Heart right ventricle (tissue), 16 donors: Measurements from ENCODE around the gene KLF5. TPM values are rescaled to one million over a fixed set of nuclear protein-coding genes. Genes with fewer than 3 reads are reported as not detected.

Experiments used
- ATAC-seq, 8 donors: fragments of 200-7000 bp; cut with Tn5 transposase; one replicate each; pipeline ENCODE4 v1.9.1; 2020; ENCODE audit warnings: mild to moderate bottlenecking in 8 of 8, moderate library complexity in 8 of 8, moderate number of reproducible peaks in 1 of 8
- DNase-seq, 2 donors: peaks; one replicate each; pipeline ENCODE4 v3.0.0-alpha.2; 2020
- H3K27ac ChIP-seq, 10 donors: fragments of 200-600 bp; sonication (generic) in 2 of 10; one replicate each; pipeline versions ENCODE4 v1.5.0 to v1.8.0; 2020 to 2022; ENCODE audit warnings: mild to moderate bottlenecking in 3 of 10
- H3K27me3 ChIP-seq, 7 donors: fragments of 200-600 bp; one replicate each; pipeline ENCODE4 v1.8.0; 2021 to 2022; ENCODE audit warnings: mild to moderate bottlenecking in 2 of 7
- H3K36me3 ChIP-seq, 9 donors: fragments of 200-600 bp; sonication (generic) in 1 of 9; one replicate each; pipeline versions ENCODE4 v1.5.0 to v1.8.0; 2020 to 2022; ENCODE audit warnings: mild to moderate bottlenecking in 2 of 9
- H3K4me1 ChIP-seq, 9 donors: fragments of 200-600 bp; sonication (generic) in 1 of 9; one replicate each; pipeline versions ENCODE4 v1.5.0 to v1.8.0; 2020 to 2022; ENCODE audit warnings: mild to moderate bottlenecking in 4 of 9
- H3K4me3 ChIP-seq, 10 donors: fragments of 200-600 bp; sonication (generic) in 2 of 10; one replicate each; pipeline versions ENCODE4 v1.5.0 to v1.8.0; 2020 to 2022; ENCODE audit warnings: mild to moderate bottlenecking in 7 of 10, moderate library complexity in 2 of 10
- H3K9me3 ChIP-seq, 11 donors: fragments of 200-600 bp in 10 of 11; sonication (generic) in 2 of 11; one replicate each; pipeline versions ENCODE4 v1.5.0 to v1.8.0; 2013 to 2022; ENCODE audit warnings: mild to moderate bottlenecking in 2 of 11, control low read depth in 1 of 11, moderate library complexity in 1 of 11
- WGBS, 2 donors: extraction: QIAGEN DNeasy Blood & Tissue Kit; methylation state at CpG; one replicate each; pipeline ENCODE4 v1.1.7; 2013; ENCODE audit warnings: inconsistent platforms in 1 of 2; 5-methylcytosine and 5-hydroxymethylcytosine counted together
- intact Hi-C, 10 donors: fragments of 100-400 bp; cut with DNase I; formaldehyde crosslinking; loops; one replicate each; pipeline versions ENCODE4 v1.11.1 to v1.14.2; 2022
- polyA plus RNA-seq, 2 donors: library from polyadenylated mRNA; stranded (reverse); fragments of 200-250 nt; gene quantifications; one replicate each; pipeline ENCODE4 v1.2.3, GENCODE V29; 2013
- total RNA-seq, 10 donors: library from RNA; stranded (reverse); fragmentation: NEBNext Ultra II Directional in 3 of 10; extraction: Animal tissue kit (Norgen Biotek cat#: 25700) in 3 of 10; gene quantifications; one replicate each; pipeline versions ENCODE4 v1.2.1 to v1.2.4, GENCODE V29; 2021 to 2023
- TF ChIP-seq, protein P1 (sequence below), 9 donors: fragments of 200-600 bp; sonication (generic) in 2 of 9; IDR thresholded peaks; one replicate each; pipeline versions ENCODE4 v1.5.0 to v1.8.0; 2021 to 2022; ENCODE audit warnings: antibody characterized with exemption in 9 of 9, mild to moderate bottlenecking in 5 of 9, moderate library complexity in 1 of 9
- donor health status: Arrhythmogenic right ventricular cardiomyopathy.
- donor health status: ischemic (EF 13 %, LVEDD 7.1; RV severe dilation, severe dysfunction).
- donor health status: healthy with polysubstance abuse.
- donor health status: DM: no; HTN: yes; CAD: no.
- donor health status: DM: no; HTN: no; CAD: no.
- donor health status: ischemic (EF 25% LVEDD 6.9; RV normal size, moderate dysfunction).
- donor health status: ischemic (EF 25% LVEDD 5.7; RV mildly dilated, moderate dysfunction).
- donor health status: healthy.
- donor health status: DM: yes; HTN: yes; CAD: no.
- donor health status: Ischemic cardiomyopathy.
- donor health status: ischemic (EF 35%, LVEDD 5.7; RV mildly dilated, moderate dysfunction).
- donor health status: nonischemic (EF 11% LVEDD 7.7; RV severe dilation, severe dysfunction).
- donor health status: DM: yes; HTN: yes; CAD: no.
- donor health status: PGD.
- donor health status: ischemic (EF 29% LVEDD 5.4; RV normal size, mild dysfunction).
- donor health status: nonischemic (EF 23%, LVEDD 6.1; RV moderate dilation, normal function).

Gene KLF5
- total and polyA plus RNA-seq, 12 donors = 0.83 to 4.7 (median 2.8) TPM

DNA sequence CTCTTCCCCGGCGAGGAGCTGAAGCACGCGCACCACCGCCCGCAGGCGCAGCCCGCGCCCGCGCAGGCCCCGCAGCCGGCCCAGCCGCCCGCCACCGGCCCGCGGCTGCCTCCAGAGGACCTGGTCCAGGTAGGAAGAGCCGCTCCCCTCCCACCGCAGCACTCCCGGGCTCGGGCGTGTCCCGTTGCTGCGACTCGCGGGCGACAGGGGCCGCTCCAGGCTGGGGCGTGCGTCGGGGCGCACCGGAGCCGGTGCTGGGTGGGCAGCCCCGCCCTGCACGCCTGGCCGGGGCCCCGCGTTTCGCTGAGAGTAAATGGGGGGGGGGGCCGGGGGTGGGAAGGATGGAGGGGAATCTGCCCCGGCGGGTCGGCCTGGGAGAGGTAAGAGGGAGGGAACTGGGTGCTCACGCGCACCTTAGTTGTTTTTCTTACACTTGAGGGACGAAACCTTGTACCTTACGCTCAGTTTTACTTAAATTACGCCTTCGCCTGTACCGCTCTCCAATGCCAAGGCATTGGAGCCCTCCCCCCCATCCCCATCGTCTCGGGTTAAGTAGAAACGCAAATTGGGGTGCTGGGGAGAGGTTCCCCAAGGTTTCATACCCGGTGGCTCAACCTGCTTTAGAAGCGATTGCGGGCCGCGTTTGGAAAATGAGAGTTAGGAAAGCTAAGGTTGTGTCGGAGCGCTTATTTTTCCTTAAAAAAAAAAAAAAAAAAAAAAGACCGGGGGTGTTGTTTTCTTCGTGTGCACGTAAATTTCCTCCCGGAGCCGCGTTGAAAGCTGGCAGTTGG is 850 bp downstream of the KLF5 start:
- ATAC-seq (peak; percentile 30 to 61 (median 52)), DNase-seq (peak; percentile 30 to 55)
- peak overlapping the region in 9 of 10 donors; percentile 1 to 74 (median 54) for H3K27ac ChIP-seq
- peaks cover 0 to 6% (median 0%) of the 10 kb centered on the region in 9 donors for H3K36me3 ChIP-seq
- intact Hi-C loops = loop anchor here in 4 of 10 donors (5.0 to 10.0 kb wide), 2 partner anchors 645 to 648 kb away; no protein-coding TSS in a partner anchor
- H3K27me3 ChIP-seq = peaks cover 0 to 39% (median 33%) of the 10 kb centered on the region in 7 donors
- TF ChIP-seq, protein P1, sequence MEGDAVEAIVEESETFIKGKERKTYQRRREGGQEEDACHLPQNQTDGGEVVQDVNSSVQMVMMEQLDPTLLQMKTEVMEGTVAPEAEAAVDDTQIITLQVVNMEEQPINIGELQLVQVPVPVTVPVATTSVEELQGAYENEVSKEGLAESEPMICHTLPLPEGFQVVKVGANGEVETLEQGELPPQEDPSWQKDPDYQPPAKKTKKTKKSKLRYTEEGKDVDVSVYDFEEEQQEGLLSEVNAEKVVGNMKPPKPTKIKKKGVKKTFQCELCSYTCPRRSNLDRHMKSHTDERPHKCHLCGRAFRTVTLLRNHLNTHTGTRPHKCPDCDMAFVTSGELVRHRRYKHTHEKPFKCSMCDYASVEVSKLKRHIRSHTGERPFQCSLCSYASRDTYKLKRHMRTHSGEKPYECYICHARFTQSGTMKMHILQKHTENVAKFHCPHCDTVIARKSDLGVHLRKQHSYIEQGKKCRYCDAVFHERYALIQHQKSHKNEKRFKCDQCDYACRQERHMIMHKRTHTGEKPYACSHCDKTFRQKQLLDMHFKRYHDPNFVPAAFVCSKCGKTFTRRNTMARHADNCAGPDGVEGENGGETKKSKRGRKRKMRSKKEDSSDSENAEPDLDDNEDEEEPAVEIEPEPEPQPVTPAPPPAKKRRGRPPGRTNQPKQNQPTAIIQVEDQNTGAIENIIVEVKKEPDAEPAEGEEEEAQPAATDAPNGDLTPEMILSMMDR (IDR thresholded peaks at IDR 0.05) = peak in 4 of 9 donors; percentile 7 to 42 (median 32)
- peak overlapping the region; percentile 47 to 91 (median 79) for H3K4me3 ChIP-seq
- 1% methylated on average over 66 to 68 of the region's 68 CpGs for WGBS, 2 donors
- peaks cover 0 to 24% (median 14%) of the 10 kb centered on the region in 9 donors for H3K4me1 ChIP-seq
- no peaks in the 10 kb centered on the region for H3K9me3 ChIP-seq

DNA sequence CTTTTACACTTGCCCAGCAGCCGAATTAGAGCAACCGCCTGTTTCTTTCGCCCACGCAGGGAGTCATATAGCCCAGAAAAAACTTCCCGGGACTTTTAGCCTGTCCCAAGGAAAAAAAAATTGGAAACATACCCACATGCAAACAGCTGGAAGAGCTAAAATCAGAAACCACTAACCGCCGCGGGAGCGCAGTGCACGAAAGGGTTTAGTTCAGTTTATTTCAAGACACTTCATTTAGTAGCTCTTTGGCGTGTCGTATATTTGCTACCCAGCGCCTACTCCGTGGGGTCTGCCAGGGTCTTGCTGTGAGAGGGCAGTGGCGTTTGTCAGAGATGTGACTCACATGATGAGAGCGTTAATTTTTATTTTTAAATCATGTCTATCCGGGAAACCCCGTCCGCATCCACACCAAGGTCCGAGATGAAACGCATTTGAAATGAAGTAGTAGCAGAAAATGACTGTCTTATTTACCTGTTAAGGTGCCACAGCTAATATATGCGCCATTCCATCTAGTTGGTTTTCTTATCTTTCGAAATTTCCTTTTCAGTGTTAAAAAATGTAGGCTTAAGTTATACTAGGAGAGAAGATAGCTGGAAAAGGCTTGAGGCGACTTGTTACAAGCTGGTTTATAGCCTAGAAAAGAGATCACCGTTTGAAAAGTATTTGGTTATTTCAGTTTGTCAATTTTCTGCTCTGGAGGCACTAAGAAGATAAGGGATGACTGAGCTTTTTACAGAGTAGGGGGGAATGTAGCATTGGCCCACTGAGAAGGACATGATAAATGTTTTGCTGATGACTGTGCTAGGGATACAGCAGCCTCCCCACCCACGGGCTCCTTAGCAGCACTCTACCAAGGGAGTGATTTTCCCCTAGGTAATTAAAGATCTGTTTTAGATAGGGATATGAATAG is 1.7 kb downstream of the KLF5 start:
- Histone ChIP-seq H3K4me3 (peak overlapping the region; percentile 47 to 91 (median 79)), H3K36me3 (peaks cover 0 to 6% (median 0%) of the 10 kb centered on the region in 9 donors), H3K9me3 (no peaks in the 10 kb centered on the region), H3K27me3 (peaks cover 0 to 39% (median 25%) of the 10 kb centered on the region in 7 donors), H3K27ac (peak overlapping the region in 8 of 10 donors; percentile 7 to 65 (median 46)), H3K4me1 (peaks cover 0 to 24% (median 14%) of the 10 kb centered on the region in 9 donors)
- DNase-seq (peak; percentile 14 to 31), ATAC-seq (peak in 3 of 8 donors; percentile 19 to 33 (median 32))
- 11% methylated on average over 26 of the region's 26 CpGs for WGBS, 2 donors
- intact Hi-C loops = no loop called here
- TF ChIP-seq, protein P1 (IDR thresholded peaks at IDR 0.05) = no peak

DNA sequence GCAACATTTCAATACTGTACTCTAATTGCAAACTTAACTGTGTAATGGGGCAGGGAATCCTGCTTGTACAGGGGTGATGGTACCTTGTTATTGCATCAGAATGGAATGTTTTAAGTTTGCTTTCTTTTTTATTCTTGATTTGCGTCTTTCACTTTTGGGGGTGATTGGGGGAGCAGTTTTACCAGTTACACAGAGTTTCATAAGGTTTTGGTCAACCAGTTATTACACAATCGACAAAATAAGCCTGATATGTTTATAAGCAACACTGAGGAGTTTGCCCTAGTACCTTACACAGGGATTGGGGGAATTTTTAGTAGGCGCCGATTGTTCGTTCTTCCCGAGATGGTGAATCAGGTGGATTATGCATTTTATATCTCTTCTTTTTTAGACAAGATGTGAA is 2.7 kb downstream of the KLF5 start:
- H3K4me1 ChIP-seq = peaks cover 0 to 24% (median 14%) of the 10 kb centered on the region in 9 donors
- intact Hi-C loops = no loop called here

More for the DNA sequence above, 2.7 kb downstream of the KLF5 start:
- ATAC-seq = no peak
- peaks cover 0 to 34% (median 16%) of the 10 kb centered on the region in 7 donors for H3K27me3 ChIP-seq
- 92 to 95% methylated on average over 6 of the region's 6 CpGs for WGBS, 2 donors
- no peaks in the 10 kb centered on the region for H3K9me3 ChIP-seq
- TF ChIP-seq, protein P1 (IDR thresholded peaks at IDR 0.05) = no peak
- peaks cover 0 to 6% (median 0%) of the 10 kb centered on the region in 9 donors for H3K36me3 ChIP-seq
- no peak for DNase-seq
- peak overlapping the region in 3 of 10 donors; percentile 75 to 91 (median 88) for H3K4me3 ChIP-seq
- H3K27ac ChIP-seq = no peak overlapping the region
